Daoy (cell line): ENCODE results near the gene TSPAN7. TPM values are rescaled to one million over a fixed set of nuclear protein-coding genes. Genes with fewer than 3 reads are reported as not detected.

ENCODE experiments used
- DNase-seq: peaks from one replicate; pipeline ENCODE4 v3.0.0-alpha.2; 2015; ENCODE audit warnings: low read depth
- total RNA-seq: library from RNA; depleted of rRNA; stranded (reverse); fragments of >200 nt; shearing (Covaris generic); gene quantifications from 2 replicates; pipeline ENCODE4 v1.2.3, GENCODE V29; 2014

The TSPAN7 gene
- total RNA-seq, 1 experiment from 2014 or later = 0.63 TPM

GRCh38 chrX:38643903-38644302 is 82.6 kb downstream of the TSPAN7 start:
- DNase-seq = no peak

DNA sequence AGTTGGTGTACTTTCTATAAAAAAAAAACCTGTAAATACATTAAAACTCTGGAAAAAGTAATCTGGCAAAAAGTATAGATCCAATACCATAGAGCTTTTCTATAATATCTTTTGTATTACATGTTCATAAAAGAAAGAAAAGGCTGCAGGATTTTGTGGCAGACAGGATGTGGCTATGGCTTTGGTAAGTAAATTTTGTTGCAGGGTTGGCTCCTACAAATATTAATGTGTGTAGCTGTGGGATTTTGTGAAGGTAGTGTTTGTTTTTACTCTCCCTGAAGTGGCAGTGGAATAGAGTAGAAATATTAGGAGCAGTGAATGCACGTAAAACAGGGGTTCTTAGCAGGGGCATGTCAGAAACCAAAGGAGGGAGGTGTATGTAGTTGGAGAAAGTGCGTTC is 84.8 kb downstream of the TSPAN7 start:
- no peak for DNase-seq

DNA sequence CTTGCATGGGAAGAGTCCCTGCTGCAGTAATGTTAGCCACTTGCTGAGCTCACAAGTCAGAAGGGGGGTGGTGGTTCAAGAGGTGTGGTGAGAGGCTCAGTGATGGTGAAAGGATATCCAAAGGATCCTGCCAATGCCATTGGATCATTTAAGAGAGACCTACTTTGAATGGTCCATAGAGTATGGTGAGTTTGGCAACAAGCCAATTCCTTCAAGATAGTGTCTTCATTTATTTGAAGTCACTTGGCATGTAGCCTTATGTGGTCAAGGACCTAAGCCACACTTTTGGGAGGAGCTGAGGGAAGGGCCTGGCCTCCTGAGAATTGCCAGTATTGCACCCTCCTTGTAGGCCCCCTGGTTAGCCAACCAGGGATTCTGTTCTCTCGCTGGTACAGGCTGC is 87.9 kb downstream of the TSPAN7 start:
- no peak for DNase-seq

- no peak for DNase-seq
These were observed 88.6 kb downstream of the TSPAN7 start for GRCh38 chrX:38649674-38650647.

DNA sequence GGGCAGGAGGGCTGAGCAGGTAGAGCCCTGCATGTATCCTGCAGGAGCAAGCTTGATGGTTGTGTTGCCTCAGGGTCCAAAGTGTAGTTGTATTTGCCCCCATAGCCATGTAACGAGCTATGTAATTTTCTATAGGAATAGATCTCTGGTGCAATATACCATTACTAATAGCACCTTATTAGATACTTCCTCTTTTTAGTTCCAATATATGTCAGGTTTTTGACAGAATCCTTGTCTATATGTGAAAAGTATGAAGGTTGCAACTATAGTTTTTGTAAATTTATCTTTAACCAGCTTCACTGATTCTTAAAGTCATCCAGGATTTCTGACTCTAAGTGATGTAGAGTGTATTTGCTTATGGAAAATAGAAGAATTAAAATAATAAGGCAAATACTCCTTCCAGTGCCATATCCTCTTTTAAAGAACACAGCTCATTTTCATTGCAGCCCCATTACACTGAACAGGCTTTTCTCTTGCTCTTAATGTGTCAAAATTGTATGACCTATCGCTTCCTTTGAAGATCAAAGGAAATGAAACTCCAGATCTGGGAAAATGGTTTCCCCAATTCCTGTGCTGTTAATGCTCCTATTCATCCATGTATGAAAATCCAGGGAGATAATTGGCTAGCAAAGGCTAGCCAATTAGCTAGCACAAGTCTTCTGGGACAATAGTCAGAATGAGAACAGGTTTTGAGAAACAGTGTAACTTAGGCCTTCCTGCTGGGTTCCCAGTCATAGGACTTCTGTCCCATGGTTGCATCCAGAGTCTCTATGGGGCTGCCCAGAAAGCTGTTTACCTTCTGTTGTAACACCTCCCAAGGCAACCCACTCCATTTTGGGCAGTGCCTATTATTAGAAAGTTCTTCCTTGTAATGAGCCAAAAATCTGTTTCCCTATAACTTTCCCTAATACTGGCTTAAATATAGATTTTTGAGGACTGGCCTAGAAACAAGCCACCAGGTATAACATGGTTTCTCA is 90.6 kb downstream of the TSPAN7 start:
- no peak for DNase-seq

- DNase-seq = no peak
These were observed 91.6 kb downstream of the TSPAN7 start for GRCh38 chrX:38652934-38653442.

GRCh38 chrX:38654302-38654701 is 93.0 kb downstream of the TSPAN7 start:
- DNase-seq = no peak

GRCh38 chrX:38656350-38656915 is 95.1 kb downstream of the TSPAN7 start:
- DNase-seq = no peak

GRCh38 chrX:38657562-38657961 is 96.2 kb downstream of the TSPAN7 start:
- DNase-seq = no peak

GRCh38 chrX:38660395-38661102 is 99.2 kb downstream of the TSPAN7 start:
- DNase-seq = no peak

DNA sequence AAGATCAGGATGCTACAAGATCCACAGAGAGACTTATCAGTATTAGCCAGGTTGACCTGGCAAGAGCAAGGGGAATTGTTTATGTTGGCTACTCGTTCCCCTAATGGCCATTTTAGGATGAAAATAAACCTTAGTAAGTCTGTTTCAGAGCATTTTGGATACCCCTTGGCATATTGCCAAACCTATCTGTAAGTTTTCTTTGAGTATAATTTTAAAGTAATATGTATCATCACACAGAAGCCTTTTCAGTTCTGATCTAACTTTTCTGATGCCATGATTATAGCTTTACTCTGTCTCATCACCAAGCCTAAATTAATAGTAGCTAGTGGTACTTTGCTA is 99.7 kb downstream of the TSPAN7 start:
- DNase-seq = no peak

GRCh38 chrX:38661561-38661960 is 100.2 kb downstream of the TSPAN7 start:
- DNase-seq = no peak

DNA sequence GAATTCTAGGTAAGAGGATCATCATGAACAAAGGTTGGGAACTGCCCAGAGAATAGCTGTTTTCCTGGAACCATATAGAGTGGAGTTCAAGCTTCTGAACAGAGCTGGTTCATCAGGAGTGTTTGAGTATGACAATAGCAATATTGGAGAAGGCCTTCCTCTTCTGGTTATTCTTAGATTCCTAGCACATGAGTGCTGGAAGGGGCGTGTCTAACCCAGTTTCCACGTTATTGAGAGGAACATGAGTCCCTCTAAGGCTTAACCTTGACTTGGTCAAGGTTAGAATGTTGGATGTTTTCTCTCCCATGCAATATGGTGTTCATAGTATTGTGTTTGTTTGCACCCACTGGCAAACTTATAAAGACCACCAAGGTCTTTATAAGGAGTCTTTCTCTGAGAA is 101.3 kb downstream of the TSPAN7 start:
- DNase-seq = no peak

DNA sequence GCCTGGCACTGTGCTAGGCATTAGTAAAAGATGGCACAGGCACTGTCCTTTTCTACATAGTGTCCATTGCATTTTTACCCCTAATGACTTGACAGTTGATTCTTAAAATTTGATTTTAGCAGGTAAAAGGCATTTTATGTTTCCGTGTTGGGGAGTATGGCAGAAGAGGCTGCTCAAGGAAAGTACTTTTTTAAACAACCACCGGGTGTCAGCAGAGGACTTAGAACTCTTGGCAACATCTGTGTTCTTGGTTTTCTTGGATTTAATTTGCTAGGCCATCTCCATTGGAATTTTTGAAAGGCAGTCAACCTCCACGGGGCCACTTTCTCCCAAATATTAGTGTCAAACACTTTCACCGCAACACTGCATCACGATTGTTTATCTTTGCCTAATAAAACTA is 102.9 kb downstream of the TSPAN7 start:
- DNase-seq = peak; percentile 10

GRCh38 chrX:38666909-38667308 is 105.6 kb downstream of the TSPAN7 start:
- DNase-seq = no peak

- DNase-seq = no peak
These were observed 107.4 kb downstream of the TSPAN7 start for GRCh38 chrX:38668771-38669170.

- no peak for DNase-seq
These were observed 108.1 kb downstream of the TSPAN7 start for GRCh38 chrX:38669428-38669827.

DNA sequence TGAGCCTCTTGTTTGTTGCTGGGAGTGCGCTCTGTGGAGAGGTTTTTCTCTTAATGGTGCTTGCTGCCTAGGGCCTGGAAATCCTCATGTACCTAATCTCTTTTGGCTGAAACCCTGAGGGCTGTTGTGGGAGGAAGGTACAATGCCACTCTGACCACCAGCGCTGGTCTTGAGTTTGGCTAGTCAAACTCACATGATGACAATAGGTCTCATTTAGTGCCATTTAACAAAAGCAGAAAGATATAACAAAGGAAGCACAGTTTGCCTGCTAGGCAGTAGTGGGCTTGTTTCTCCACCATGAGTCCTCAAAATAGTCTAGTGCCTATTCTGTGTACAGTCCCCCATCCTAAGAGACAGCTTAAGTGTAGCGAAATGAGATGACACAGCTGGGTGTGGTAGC is 111.3 kb downstream of the TSPAN7 start:
- DNase-seq = no peak

- DNase-seq = peak; percentile 23
These were observed 114.5 kb downstream of the TSPAN7 start for GRCh38 chrX:38675856-38676255.

DNA sequence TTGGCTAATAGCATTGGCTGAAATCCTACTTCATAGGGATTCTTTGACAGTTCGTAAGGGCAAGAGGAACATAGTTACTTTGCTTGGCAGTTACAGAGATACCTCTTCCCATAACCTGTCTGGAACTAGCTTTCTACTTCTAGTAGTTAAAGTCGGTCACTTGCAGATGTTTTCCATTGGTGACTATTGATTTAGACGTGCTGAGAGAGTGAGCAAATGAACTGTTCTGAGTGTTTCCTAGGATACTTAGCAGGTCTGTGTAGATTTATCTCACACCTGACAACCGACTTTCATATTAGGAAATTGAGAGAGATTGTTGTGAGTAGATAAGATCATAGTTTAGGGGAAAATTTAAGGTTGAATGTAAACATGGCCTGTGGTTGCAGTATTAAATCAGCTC is 116.8 kb downstream of the TSPAN7 start:
- no peak for DNase-seq

- no peak for DNase-seq
These were observed 117.5 kb downstream of the TSPAN7 start for GRCh38 chrX:38678821-38679220.
